SK-N-SH treated with all-trans-retinoic acid at 6 μM for 48 hours (cell line): ENCODE measurements around the gene IDUA.

Experiments used
- ARNTL ChIP-seq: fragments of 450-650 bp; formaldehyde crosslinking; IDR thresholded peaks from 2 replicates; pipeline ENCODE4 v1.5.0; 2020; ENCODE audit warnings: low read depth, mild to moderate bottlenecking, moderate library complexity, borderline replicate concordance
- BACH2 ChIP-seq: fragments of 250-450 bp; sonication (Bioruptor Pico); IDR thresholded peaks from 2 replicates; pipeline ENCODE4 v1.9.0; 2021; ENCODE audit warnings: mild to moderate bottlenecking, borderline replicate concordance
- GLIS3 ChIP-seq: fragments of 250-450 bp; sonication (Bioruptor Pico); IDR thresholded peaks from 2 replicates; pipeline ENCODE4 v1.5.0; 2020; ENCODE audit warnings: mild to moderate bottlenecking, moderate library complexity
- ISL1 ChIP-seq: fragments of 250-450 bp; sonication (Bioruptor Pico); IDR thresholded peaks from 2 replicates; pipeline ENCODE4 v2.1.2; 2022; ENCODE audit warnings: mild to moderate bottlenecking, moderate library complexity
- PPARA ChIP-seq: fragments of 250-450 bp; sonication (Bioruptor Pico); IDR thresholded peaks from 2 replicates; pipeline ENCODE4 v1.5.0; 2020; ENCODE audit warnings: mild to moderate bottlenecking, borderline replicate concordance
- RARB ChIP-seq: fragments of 250-450 bp; sonication (Bioruptor Pico); IDR thresholded peaks from 2 replicates; pipeline ENCODE4 v1.8.0; 2021; ENCODE audit warnings: mild to moderate bottlenecking, moderate library complexity
- TCF4 ChIP-seq: fragments of 250-450 bp; sonication (Bioruptor Pico); IDR thresholded peaks from 2 replicates; pipeline ENCODE4 v1.8.0; 2021; ENCODE audit warnings: mild to moderate bottlenecking, moderate library complexity, borderline replicate concordance
- ZC3H10 ChIP-seq: fragments of 250-450 bp; sonication (Bioruptor Pico); IDR thresholded peaks from 2 replicates; pipeline ENCODE4 v1.5.1; 2021; ENCODE audit warnings: mild to moderate bottlenecking, moderate library complexity
- ZFP30 ChIP-seq: fragments of 450-650 bp; formaldehyde crosslinking; IDR thresholded peaks from 2 replicates; pipeline ENCODE4 v1.5.0; 2022; ENCODE audit warnings: mild to moderate bottlenecking, moderate library complexity
- ZNF565 ChIP-seq: fragments of 450-650 bp; formaldehyde crosslinking; conservative IDR thresholded peaks from 2 replicates; pipeline ENCODE4 v1.5.0; 2020; ENCODE audit warnings: low read depth, mild to moderate bottlenecking, moderate library complexity
- ZNF8 ChIP-seq: fragments of 450-650 bp; formaldehyde crosslinking; IDR thresholded peaks from 2 replicates; pipeline ENCODE4 v1.5.0; 2020; ENCODE audit warnings: mild to moderate bottlenecking, moderate library complexity
- TF ChIP-seq, protein P1 (sequence below): fragments of 250-450 bp; sonication (Bioruptor Pico); IDR thresholded peaks from 2 replicates; pipeline ENCODE4 v1.5.0; 2020; ENCODE audit warnings: mild to moderate bottlenecking, moderate library complexity
- TF ChIP-seq, protein P2 (sequence below): fragments of 250-450 bp; sonication (Bioruptor Pico); IDR thresholded peaks from 2 replicates; pipeline ENCODE4 v1.5.1; 2020; ENCODE audit warnings: low read depth, mild to moderate bottlenecking, moderate library complexity
- TF ChIP-seq, protein P3 (sequence below): fragments of 250-450 bp; sonication (Bioruptor Pico); IDR thresholded peaks from 2 replicates; pipeline ENCODE4 v1.8.0; 2020; ENCODE audit warnings: mild to moderate bottlenecking, moderate library complexity, borderline replicate concordance

DNA sequence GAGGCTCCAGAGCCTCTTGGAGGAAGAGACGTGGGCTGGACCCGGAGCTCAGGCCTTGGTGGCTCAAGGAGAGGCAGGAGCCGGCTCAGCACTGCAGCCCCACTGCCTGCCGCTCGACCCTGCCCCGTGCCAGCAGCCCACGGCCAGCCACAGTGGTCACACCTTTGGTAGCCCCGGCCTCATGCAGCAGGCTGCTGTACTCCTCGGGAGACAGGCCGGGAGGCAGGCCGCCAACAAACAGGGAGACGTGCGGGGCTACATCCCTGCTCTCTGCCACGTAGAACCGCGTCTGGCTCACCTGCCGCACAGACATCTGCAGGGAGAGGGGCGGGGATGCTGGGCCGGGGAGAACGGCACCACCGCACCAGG lies 21.1 kb upstream of the IDUA start:
- TF ChIP-seq PPARA (CRISPR knock-in tag) = no peak
- TF ChIP-seq, protein P1, sequence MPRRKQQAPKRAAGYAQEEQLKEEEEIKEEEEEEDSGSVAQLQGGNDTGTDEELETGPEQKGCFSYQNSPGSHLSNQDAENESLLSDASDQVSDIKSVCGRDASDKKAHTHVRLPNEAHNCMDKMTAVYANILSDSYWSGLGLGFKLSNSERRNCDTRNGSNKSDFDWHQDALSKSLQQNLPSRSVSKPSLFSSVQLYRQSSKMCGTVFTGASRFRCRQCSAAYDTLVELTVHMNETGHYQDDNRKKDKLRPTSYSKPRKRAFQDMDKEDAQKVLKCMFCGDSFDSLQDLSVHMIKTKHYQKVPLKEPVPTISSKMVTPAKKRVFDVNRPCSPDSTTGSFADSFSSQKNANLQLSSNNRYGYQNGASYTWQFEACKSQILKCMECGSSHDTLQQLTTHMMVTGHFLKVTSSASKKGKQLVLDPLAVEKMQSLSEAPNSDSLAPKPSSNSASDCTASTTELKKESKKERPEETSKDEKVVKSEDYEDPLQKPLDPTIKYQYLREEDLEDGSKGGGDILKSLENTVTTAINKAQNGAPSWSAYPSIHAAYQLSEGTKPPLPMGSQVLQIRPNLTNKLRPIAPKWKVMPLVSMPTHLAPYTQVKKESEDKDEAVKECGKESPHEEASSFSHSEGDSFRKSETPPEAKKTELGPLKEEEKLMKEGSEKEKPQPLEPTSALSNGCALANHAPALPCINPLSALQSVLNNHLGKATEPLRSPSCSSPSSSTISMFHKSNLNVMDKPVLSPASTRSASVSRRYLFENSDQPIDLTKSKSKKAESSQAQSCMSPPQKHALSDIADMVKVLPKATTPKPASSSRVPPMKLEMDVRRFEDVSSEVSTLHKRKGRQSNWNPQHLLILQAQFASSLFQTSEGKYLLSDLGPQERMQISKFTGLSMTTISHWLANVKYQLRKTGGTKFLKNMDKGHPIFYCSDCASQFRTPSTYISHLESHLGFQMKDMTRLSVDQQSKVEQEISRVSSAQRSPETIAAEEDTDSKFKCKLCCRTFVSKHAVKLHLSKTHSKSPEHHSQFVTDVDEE = no peak
- TF ChIP-seq, protein P2, sequence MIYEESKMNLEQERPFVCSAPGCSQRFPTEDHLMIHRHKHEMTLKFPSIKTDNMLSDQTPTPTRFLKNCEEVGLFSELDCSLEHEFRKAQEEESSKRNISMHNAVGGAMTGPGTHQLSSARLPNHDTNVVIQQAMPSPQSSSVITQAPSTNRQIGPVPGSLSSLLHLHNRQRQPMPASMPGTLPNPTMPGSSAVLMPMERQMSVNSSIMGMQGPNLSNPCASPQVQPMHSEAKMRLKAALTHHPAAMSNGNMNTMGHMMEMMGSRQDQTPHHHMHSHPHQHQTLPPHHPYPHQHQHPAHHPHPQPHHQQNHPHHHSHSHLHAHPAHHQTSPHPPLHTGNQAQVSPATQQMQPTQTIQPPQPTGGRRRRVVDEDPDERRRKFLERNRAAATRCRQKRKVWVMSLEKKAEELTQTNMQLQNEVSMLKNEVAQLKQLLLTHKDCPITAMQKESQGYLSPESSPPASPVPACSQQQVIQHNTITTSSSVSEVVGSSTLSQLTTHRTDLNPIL (CRISPR knock-in tag) = no peak
- no peak for TF ChIP-seq ARNTL (CRISPR knock-in tag)
- TF ChIP-seq ZFP30 (CRISPR knock-in tag) = no peak
- no peak for TF ChIP-seq ZC3H10 (CRISPR knock-in tag)
- TF ChIP-seq RARB (CRISPR knock-in tag) = no peak
- no peak for TF ChIP-seq TCF4 (CRISPR knock-in tag)
- TF ChIP-seq, protein P3, sequence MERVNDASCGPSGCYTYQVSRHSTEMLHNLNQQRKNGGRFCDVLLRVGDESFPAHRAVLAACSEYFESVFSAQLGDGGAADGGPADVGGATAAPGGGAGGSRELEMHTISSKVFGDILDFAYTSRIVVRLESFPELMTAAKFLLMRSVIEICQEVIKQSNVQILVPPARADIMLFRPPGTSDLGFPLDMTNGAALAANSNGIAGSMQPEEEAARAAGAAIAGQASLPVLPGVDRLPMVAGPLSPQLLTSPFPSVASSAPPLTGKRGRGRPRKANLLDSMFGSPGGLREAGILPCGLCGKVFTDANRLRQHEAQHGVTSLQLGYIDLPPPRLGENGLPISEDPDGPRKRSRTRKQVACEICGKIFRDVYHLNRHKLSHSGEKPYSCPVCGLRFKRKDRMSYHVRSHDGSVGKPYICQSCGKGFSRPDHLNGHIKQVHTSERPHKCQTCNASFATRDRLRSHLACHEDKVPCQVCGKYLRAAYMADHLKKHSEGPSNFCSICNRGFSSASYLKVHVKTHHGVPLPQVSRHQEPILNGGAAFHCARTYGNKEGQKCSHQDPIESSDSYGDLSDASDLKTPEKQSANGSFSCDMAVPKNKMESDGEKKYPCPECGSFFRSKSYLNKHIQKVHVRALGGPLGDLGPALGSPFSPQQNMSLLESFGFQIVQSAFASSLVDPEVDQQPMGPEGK (CRISPR knock-in tag) = no peak
- no peak for TF ChIP-seq ISL1 (CRISPR knock-in tag)
- TF ChIP-seq ZNF565 (CRISPR knock-in tag) = no peak
- no peak for TF ChIP-seq ZNF8 (CRISPR knock-in tag)
- no peak for TF ChIP-seq BACH2 (CRISPR knock-in tag)
- no peak for TF ChIP-seq GLIS3
